Fibroblast of mammary gland (primary cell): ENCODE data around the gene HSPA12B.

Experiments
- DNase-seq: peaks from one replicate; pipeline ENCODE4 v3.0.0-alpha.2; 2010; ENCODE audit warnings: low read depth
- H3K4me3 ChIP-seq: 2 replicates; pipeline ENCODE4 v1.5.1; 2011; ENCODE audit warnings: low read depth, mild to moderate bottlenecking, low read length, moderate library complexity; ENCODE audit not compliant: control insufficient read depth
- CTCF ChIP-seq: conservative IDR thresholded peaks from 2 replicates; pipeline ENCODE4 v1.5.1; 2011; ENCODE audit warnings: low read depth, low read length, inconsistent platforms; ENCODE audit not compliant: control insufficient read depth, insufficient read depth

The HSPA12B gene

DNA sequence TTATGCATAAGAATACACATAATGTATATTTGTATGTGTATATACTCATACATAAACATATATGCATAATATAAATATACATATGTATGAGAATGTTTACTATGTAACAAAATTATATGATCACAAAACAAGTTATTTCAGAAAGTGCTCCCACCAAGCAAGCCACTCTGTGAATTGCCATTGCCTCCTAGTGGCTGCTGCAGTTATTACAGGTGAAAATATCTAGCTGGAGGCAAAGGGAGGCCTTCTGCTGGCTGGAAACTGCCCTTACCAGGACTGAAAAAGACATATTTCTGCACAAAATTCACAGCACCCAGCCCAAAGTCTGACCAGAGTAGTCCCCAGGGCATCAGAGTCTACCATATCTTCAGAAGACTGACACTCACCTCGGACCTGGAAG, 36.3 kb upstream of the HSPA12B start:
- TF ChIP-seq CTCF = peak; percentile 61
- H3K4me3 ChIP-seq = no peak overlapping the region
- DNase-seq = peak; percentile 41

DNA sequence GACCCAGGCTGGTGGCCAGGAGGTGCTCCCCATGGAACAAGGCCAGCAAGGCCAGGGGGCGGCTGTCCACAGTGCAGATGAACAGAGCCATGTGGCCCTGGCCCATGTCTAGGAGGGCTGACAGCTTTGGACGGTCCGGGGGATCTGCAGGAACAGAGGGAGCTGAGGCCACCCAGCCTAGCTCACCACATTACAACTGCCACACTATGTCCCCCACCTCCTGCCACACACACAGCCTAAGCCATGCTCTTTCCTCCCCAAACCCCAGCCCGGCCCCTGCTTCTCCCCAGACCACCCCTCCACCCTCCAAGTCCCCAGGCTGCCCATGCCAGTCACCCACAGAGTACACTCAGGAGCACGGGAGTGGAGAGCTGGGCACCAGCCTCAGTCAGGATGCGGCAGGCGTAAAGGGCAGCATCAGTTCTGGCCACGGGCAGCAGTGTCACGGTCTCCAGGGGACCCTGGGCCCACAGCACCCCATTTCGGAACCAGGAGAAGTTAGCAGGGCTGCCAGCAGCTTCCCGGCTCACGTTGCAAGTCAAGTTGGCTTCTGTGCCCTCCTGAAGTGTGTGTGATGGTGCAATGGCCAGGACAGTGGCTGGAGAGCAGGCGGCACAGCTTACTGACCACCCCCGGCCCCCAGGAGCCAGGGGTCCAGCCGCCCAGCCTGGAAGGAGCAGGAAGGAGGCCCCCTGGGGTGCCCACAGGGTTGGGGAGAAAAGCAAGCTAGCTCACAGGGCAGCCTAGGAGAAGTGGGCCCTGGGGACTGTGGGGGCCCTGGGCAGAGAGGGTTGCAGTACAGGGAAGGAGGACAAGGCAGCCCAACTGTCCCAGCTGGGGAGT, 35.5 kb upstream of the HSPA12B start:
- DNase-seq = no peak
- H3K4me3 ChIP-seq = no peak overlapping the region
- no peak for TF ChIP-seq CTCF

DNA sequence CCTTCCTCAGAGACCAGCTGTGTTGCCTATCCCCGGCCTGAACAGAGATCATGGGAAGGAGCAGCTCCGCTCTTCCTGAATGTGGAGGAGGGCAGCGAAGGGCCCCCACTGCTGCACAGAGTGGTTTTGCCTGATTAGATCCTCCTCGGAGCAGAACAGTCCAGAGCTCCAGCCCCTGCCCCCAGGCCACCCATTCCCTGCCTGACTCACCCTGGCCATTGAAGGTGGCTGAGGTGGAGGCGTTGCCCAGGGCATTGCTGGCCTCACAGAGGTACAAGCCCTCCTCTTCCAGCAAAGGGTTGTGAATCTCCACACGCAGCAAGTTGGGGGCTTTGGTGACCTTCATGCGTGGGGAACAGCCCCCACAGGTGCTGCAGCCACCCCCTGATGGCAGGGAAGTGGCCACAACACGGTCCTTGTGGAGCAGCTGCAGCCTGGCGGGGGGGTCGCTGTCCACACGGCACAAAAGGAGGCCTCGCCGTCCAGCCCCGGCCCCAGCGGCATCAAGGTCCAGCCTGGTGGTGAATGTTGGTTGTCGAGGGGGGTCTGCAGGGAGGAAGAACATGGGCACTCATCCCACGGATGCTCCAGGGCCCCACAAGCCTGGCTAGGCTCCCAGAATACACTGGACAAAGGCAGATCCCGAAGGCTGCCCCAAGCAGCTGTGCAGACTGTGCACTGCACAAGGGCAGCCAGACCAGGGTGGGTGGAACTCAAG, 34.7 kb upstream of the HSPA12B start:
- no peak for DNase-seq
- no peak overlapping the region for H3K4me3 ChIP-seq

DNA sequence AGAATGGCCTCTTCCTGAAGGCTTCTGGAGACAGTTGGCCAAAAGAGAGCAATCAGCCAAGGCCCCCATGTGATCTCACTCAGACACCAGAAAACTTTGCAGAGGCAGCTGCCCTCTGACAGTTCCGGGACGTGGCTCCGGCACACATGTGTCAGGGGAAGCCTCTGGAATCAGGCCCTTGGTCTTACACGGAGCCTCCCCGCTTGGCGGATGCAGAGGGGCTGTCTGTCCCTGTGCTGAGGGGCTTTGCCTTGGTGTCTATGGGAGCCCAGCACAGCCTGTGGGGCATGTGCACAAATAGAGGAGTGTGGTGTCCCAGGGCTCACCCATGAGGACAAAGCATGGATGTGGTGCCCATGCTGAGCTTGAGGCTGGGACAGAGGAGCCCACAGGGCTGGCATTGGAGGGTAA, 33.9 kb upstream of the HSPA12B start:
- no peak for TF ChIP-seq CTCF
- no peak for DNase-seq
- no peak overlapping the region for H3K4me3 ChIP-seq

More for the DNA sequence above, 34.7 kb upstream of the HSPA12B start:
- TF ChIP-seq CTCF = no peak

DNA sequence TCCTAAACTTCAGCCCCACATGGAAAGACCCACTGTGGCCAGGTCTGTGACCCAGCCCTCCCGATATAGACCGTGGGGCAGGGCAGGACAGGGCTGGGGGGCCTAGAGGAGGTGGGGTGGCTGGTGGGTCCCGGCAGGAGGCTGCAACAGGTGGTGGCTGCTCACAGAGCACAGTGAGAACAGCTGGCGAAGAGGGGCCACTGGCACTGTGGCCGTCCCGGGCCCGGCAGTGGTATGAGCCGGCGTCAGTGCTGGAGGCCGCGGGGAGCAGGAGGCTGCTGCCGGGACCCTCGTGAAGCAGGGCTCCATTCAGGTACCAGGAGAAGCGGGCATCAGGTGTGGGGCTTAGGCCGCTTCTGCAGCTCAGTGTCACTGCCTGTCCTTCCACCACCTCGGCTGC, 33.4 kb upstream of the HSPA12B start:
- no peak overlapping the region for H3K4me3 ChIP-seq
- no peak for DNase-seq
- TF ChIP-seq CTCF = no peak

GRCh38 chr20:3701061-3701998, 31.2 kb upstream of the HSPA12B start:
- no peak for TF ChIP-seq CTCF
- H3K4me3 ChIP-seq = no peak overlapping the region
- DNase-seq = no peak
